Psoas muscle (tissue), 8 donors: Measurements from ENCODE around the gene TAB3. TPM values are rescaled to one million over a fixed set of nuclear protein-coding genes. Genes with fewer than 3 reads are reported as not detected.

Source experiments
- ATAC-seq, 4 donors: fragments of 200-7000 bp; cut with Tn5 transposase; one replicate each; pipeline ENCODE4 v1.9.1; 2020; ENCODE audit warnings: moderate library complexity in 3 of 4, mild to moderate bottlenecking in 2 of 4
- DNase-seq, 2 donors: peaks; one replicate each; pipeline ENCODE4 v3.0.0-alpha.2; 2020
- H3K27ac ChIP-seq: fragments of 200-600 bp; one replicate; pipeline ENCODE4 v1.8.0; 2022
- H3K27me3 ChIP-seq, 3 donors: fragments of 200-600 bp in 1 of 3; one replicate each; pipeline versions ENCODE4 v1.6.1 to v1.8.0; 2013 to 2022; ENCODE audit warnings: low read length in 2 of 3, mild to moderate bottlenecking in 2 of 3, moderate library complexity in 1 of 3; ENCODE audit not compliant: insufficient read depth in 3 of 3
- H3K36me3 ChIP-seq, 2 donors: fragments of 200-600 bp in 1 of 2; one replicate each; pipeline versions ENCODE4 v1.6.1 to v1.8.0; 2013 to 2022; ENCODE audit warnings: low read depth in 1 of 2, mild to moderate bottlenecking in 1 of 2, moderate library complexity in 1 of 2; ENCODE audit not compliant: insufficient read depth in 1 of 2
- H3K4me1 ChIP-seq: fragments of 200-600 bp; one replicate; pipeline ENCODE4 v1.8.0; 2022
- H3K4me3 ChIP-seq: fragments of 200-600 bp; one replicate; pipeline ENCODE4 v1.8.0; 2022; ENCODE audit warnings: mild to moderate bottlenecking
- H3K9me3 ChIP-seq: fragments of 200-600 bp; one replicate; pipeline ENCODE4 v1.8.0; 2022
- CTCF ChIP-seq: fragments of 200-600 bp; IDR thresholded peaks from one replicate; pipeline ENCODE4 v1.8.0; 2022; ENCODE audit warnings: antibody characterized with exemption
- WGBS, 3 donors: extraction: QIAGEN DNeasy Blood & Tissue Kit; methylation state at CpG; one replicate each; pipeline versions ENCODE4 v1.1.6 to v1.1.7; 2013; 5-methylcytosine and 5-hydroxymethylcytosine counted together
- intact Hi-C, 2 donors: fragments of 100-400 bp; cut with DNase I; formaldehyde crosslinking; loops; one replicate each; pipeline versions ENCODE4 v1.11.0 to v1.14.2; 2022
- polyA plus RNA-seq, 3 donors: library from polyadenylated mRNA; stranded (reverse); fragments of 200-250 nt; gene quantifications; one replicate each; pipeline ENCODE4 v1.2.3, GENCODE V29; 2013
- total RNA-seq, 4 donors: library from RNA; stranded (reverse); fragmentation: NEBNext Ultra II Directional in 2 of 4; extraction: Animal tissue kit (Norgen Biotek cat#: 25700) in 2 of 4; gene quantifications; one replicate each; pipeline versions ENCODE4 v1.2.1 to v1.2.4, GENCODE V29; 2021 to 2023
- donor health status: healthy with polysubstance abuse.
- donor health status: DM: no; HTN: no; CAD: no; lungs with moderate emphysema.
- donor health status: Bipolar disorder and iron deficiency.
- donor health status: healthy.
- donor health status: DM: yes; HTN: yes; CAD: no.
- donor health status: DM: no; HTN: no; CAD: no.
- donor health status: DM: no; HTN: no; CAD: no.
- donor health status: DM: yes; HTN: yes; CAD: no.

TAB3 gene
- total and polyA plus RNA-seq, 7 donors: 4.9 to 15.7 (median 12.3) TPM

DNA sequence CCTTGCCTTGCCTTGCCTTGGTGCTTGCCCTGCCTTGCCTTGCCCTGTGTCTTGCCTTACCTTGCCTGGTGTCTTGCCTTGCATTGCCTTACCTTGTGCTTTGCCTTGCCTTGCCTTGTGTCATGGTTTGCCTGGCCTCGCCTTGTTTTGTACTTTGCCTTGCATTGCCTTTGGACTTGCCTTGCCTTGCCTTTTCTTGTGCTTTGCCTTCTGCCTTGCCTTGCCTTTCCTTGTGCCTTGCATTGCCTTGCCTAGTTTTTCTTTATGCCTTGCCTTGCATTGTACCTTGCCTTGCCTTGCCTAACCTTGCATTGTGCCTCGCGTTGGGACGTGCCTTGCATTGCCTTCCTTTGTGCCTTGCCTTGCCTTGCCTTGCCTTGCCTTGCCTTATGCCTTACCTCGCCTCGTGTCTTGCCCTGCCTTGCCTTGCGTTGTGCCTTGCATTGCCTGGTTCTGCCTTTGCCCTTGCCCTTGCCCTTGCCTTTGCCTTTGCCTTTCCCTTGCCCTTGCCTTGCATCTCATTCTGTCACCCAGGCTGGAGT is 82.8 kb downstream of the TAB3 start:
- no peak for TF ChIP-seq CTCF
- intact Hi-C loops: loop anchor here in 1 of 2 donors (2.0 kb wide), 1 partner anchor 67 kb away; no protein-coding TSS in a partner anchor
- no peak for ATAC-seq
- no peak overlapping the region for H3K27ac ChIP-seq
- no peaks in the 10 kb centered on the region for H3K9me3 ChIP-seq
- H3K4me1 ChIP-seq: no peaks in the 10 kb centered on the region
- H3K4me3 ChIP-seq: no peak overlapping the region
- DNase-seq: no peak
- H3K36me3 ChIP-seq: no peaks in the 10 kb centered on the region
- WGBS, 3 donors: 90 to 96% (median 92%) methylated on average over 7 of the region's 7 CpGs
- H3K27me3 ChIP-seq: peaks cover 0 to 11% (median 0%) of the 10 kb centered on the region in 3 donors

- no peaks in the 10 kb centered on the region for H3K9me3 ChIP-seq
- H3K27ac ChIP-seq: no peak overlapping the region
- WGBS, 3 donors: 80 to 85% (median 81%) methylated on average over 2 of the region's 2 CpGs
- no peaks in the 10 kb centered on the region for H3K4me1 ChIP-seq
- TF ChIP-seq CTCF: no peak
- H3K36me3 ChIP-seq: no peaks in the 10 kb centered on the region
- peaks cover 0 to 11% (median 0%) of the 10 kb centered on the region in 3 donors for H3K27me3 ChIP-seq
- intact Hi-C loops: no loop called here
- ATAC-seq (no peak), DNase-seq (no peak)
- no peak overlapping the region for H3K4me3 ChIP-seq
Measured at GRCh38 chrX:30804462-30804861, 84.6 kb downstream of the TAB3 start.

DNA sequence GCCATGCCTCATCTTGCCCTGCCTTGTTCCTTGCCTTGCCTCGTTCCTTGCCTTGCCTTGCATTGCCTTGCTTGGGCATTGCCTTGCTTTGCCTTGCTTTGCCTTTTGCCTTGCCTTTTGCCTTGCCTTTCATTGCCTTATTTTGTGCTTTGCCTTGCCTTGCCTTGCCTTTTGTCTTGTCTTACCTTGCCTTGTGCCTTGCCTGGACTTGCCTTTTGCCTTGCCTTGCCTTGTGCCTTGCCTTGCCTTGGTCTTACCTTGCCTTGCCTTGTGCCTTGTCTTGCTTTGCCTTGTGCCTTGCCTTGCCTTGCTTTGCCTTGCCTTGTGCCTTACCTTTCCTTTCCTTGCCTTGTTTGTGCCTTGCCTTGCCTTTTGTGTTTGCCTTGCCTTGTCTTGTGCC is 88.2 kb downstream of the TAB3 start:
- no peak overlapping the region for H3K4me3 ChIP-seq
- DNase-seq (no peak), ATAC-seq (no peak)
- no peak for TF ChIP-seq CTCF
- H3K4me1 ChIP-seq: no peaks in the 10 kb centered on the region
- no peaks in the 10 kb centered on the region for H3K36me3 ChIP-seq
- WGBS, 3 donors: 41 to 83% (median 57%) methylated on average over 1 of the region's 1 CpG
- H3K9me3 ChIP-seq: no peaks in the 10 kb centered on the region
- intact Hi-C loops: no loop called here
- no peak overlapping the region for H3K27ac ChIP-seq
- no peaks in the 10 kb centered on the region for H3K27me3 ChIP-seq

- H3K9me3 ChIP-seq: no peaks in the 10 kb centered on the region
- 50 to 80% (median 73%) methylated on average over 1 to 2 of the region's 2 CpGs for WGBS, 3 donors
Measured at GRCh38 chrX:30799327-30799726, 89.7 kb downstream of the TAB3 start.

More at GRCh38 chrX:30799327-30799726, 89.7 kb downstream of the TAB3 start:
- Histone ChIP-seq H3K4me3 (no peak overlapping the region), H3K27me3 (no peaks in the 10 kb centered on the region), H3K27ac (no peak overlapping the region), H3K4me1 (no peaks in the 10 kb centered on the region), H3K36me3 (no peaks in the 10 kb centered on the region)
- no peak for ATAC-seq
- DNase-seq: no peak
- intact Hi-C loops: no loop called here
- no peak for TF ChIP-seq CTCF
